Measurements from ENCODE around the gene HNRNPF. TPM values are rescaled to one million over a fixed set of nuclear protein-coding genes. Genes with fewer than 3 reads are reported as not detected.

HNRNPF gene
- total and polyA plus RNA-seq, 2 experiments from 2014 or later, result 106 to 172 TPM

DNA sequence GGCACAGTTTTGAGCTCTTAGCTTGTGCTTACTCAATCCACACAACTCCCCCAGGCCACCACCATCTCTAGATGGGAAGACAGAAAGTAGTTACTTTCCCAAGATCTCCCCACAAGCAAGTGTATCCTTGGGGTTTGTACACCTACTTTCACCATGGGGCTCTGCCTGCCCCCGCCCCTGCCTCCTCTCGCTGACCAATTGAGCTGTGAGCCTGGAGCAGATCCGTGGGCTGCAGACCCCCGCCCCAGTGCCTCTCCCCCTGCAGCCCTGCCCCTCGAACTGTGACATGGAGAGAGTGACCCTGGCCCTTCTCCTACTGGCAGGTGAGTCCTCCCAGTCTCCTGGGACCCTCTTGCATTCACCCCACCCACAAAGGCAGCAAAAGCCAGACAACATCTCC, 35.5 kb downstream of the HNRNPF start:
- in situ Hi-C loops (cut with MboI), result no loop called here
- no peaks in the 10 kb centered on the region for H3K4me1 ChIP-seq (ENCODE audit: insufficient read depth)
- H3K27me3 ChIP-seq (replicated peaks; ENCODE audit: insufficient read depth), result no peaks in the 10 kb centered on the region
- DNase-seq, result no peak
- WGBS, 2 experiments (ENCODE audit: low coverage in 1 of 2, low lambda C conversion rate in 2 of 2, missing lambda C conversion rate in 2 of 2), result 21 to 30% methylated on average over 2 to 5 of the region's 5 CpGs
- TF ChIP-seq EZH2 (IDR thresholded peaks at IDR 0.05; ENCODE audit: insufficient read depth, poor library complexity, severe bottlenecking), result no peak
- TF ChIP-seq EZH2phosphoT487 (IDR thresholded peaks at IDR 0.05; ENCODE audit: insufficient read depth, low read depth), result no peak
- no peak overlapping the region for H3K27ac ChIP-seq
- H3K9me3 ChIP-seq (ENCODE audit: low read depth), result no peaks in the 10 kb centered on the region
- H3K36me3 ChIP-seq (ENCODE audit: low read depth), result no peaks in the 10 kb centered on the region
- no peaks in the 10 kb centered on the region for H3K79me2 ChIP-seq (ENCODE audit: insufficient read depth)
- H4K20me1 ChIP-seq (ENCODE audit: insufficient read depth), result no peaks in the 10 kb centered on the region
- no peak overlapping the region for H2AFZ ChIP-seq
- no peak overlapping the region for H3K4me3 ChIP-seq
- H3K4me2 ChIP-seq (ENCODE audit: unreplicated experiment), result no peak overlapping the region
- no peaks in the 10 kb centered on the region for H3K9me2 ChIP-seq (ENCODE audit: insufficient read depth)
- H3K9ac ChIP-seq, result no peak overlapping the region
- H3F3A ChIP-seq (ENCODE audit: insufficient read depth), result no peaks in the 10 kb centered on the region

DNA sequence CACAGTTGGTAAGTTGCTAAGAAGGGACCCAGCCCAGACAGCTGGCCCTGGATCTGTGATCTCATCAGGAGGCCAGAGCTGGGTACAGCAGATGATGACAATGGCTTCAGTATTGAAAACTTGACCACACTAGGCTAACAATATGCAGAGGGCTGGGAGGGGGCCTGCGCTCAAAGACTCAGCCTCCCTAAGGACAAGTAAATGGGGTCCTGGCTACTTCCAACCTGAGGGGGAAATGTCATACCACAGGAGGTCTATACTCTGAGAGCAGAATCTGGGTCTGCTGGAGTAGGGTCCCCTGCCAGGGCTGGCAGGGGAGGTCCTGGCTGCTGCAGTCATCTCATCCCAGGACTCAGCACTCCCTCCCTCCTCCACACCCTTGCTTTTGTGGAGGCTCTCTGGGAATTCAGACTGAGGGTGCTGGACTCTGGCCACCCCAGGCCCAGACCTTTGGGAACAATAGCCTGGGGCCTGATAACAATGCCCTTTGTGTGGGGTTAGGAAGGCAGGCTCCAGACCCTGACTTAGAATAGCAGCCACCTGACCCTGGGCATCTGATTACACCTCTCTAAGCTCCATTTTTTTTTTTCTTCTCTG, 36.1 kb downstream of the HNRNPF start:
- no peaks in the 10 kb centered on the region for H3K9me3 ChIP-seq (ENCODE audit: low read depth)

DNA sequence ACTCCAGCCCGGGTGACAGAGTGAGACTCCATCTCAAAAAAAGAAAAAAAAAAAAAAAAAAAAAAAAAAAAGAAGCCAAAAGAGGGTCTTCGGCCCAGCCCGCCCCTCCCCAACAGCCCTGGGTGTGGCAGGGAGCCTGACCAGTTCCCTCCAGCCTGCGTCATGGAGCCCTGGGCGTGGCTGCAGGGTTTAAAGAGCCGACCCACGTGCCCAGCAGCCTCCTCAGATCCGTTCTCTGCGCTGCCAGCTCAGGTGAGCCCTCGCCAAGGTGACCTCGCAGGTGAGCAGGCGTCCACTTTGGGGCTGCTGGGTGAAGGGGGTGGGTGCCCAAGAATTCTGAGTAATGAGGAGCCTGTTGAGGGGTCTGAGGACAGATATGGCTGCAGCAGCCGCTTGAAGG, 37.6 kb downstream of the HNRNPF start, which contains the start of gene FXYD4:
FXYD4 (plus strand) TSS at position 219 of the 400 bp plus-strand sequence. CDS start 2,111 bp downstream, outside the sequence.
- no peaks in the 10 kb centered on the region for H3F3A ChIP-seq (ENCODE audit: insufficient read depth)
- no peaks in the 10 kb centered on the region for H4K20me1 ChIP-seq (ENCODE audit: insufficient read depth)
- no peaks in the 10 kb centered on the region for H3K9me3 ChIP-seq (ENCODE audit: low read depth)
- no peak within 1 kb of the TSS for H2AFZ ChIP-seq
- TF ChIP-seq EZH2phosphoT487 (IDR thresholded peaks at IDR 0.05; ENCODE audit: insufficient read depth, low read depth) (no peak), EZH2 (IDR thresholded peaks at IDR 0.05; ENCODE audit: insufficient read depth, poor library complexity, severe bottlenecking) (no peak)
- no peak within 1 kb of the TSS for H3K9ac ChIP-seq
- no peaks in the 10 kb centered on the region for H3K79me2 ChIP-seq (ENCODE audit: insufficient read depth)
- no peaks in the 10 kb centered on the region for H3K27me3 ChIP-seq (replicated peaks; ENCODE audit: insufficient read depth)
- H3K9me2 ChIP-seq (ENCODE audit: insufficient read depth), result no peaks in the 10 kb centered on the region
- no peaks in the 10 kb centered on the region for H3K4me1 ChIP-seq (ENCODE audit: insufficient read depth)
- no peak within 1 kb of the TSS for H3K4me3 ChIP-seq
- no peak within 1 kb of the TSS for H3K27ac ChIP-seq
- in situ Hi-C loops (cut with MboI), result no loop called here
- H3K36me3 ChIP-seq (ENCODE audit: low read depth), result no peaks in the 10 kb centered on the region
- no peak for DNase-seq
- WGBS, 2 experiments (ENCODE audit: low coverage in 1 of 2, low lambda C conversion rate in 2 of 2, missing lambda C conversion rate in 2 of 2), result 54 to 64% methylated on average over 9 to 13 of the region's 13 CpGs
- H3K4me2 ChIP-seq (ENCODE audit: unreplicated experiment), result no peak within 1 kb of the TSS

More for the DNA sequence above, 36.1 kb downstream of the HNRNPF start:
- Histone ChIP-seq H4K20me1 (ENCODE audit: insufficient read depth) (no peaks in the 10 kb centered on the region), H3K36me3 (ENCODE audit: low read depth) (no peaks in the 10 kb centered on the region), H3K9ac (no peak overlapping the region), H3F3A (ENCODE audit: insufficient read depth) (no peaks in the 10 kb centered on the region), H3K27ac (no peak overlapping the region), H3K4me2 (ENCODE audit: unreplicated experiment) (no peak overlapping the region), H3K79me2 (ENCODE audit: insufficient read depth) (no peaks in the 10 kb centered on the region), H3K9me2 (ENCODE audit: insufficient read depth) (no peaks in the 10 kb centered on the region), H3K4me3 (no peak overlapping the region), H3K4me1 (ENCODE audit: insufficient read depth) (no peaks in the 10 kb centered on the region), H3K27me3 (replicated peaks; ENCODE audit: insufficient read depth) (no peaks in the 10 kb centered on the region), H2AFZ (no peak overlapping the region)
- DNase-seq, result no peak
- WGBS, 2 experiments (ENCODE audit: low coverage in 1 of 2, low lambda C conversion rate in 2 of 2, missing lambda C conversion rate in 2 of 2), result 100% methylated on average over 1 of the region's 1 CpG
- TF ChIP-seq EZH2 (IDR thresholded peaks at IDR 0.05; ENCODE audit: insufficient read depth, poor library complexity, severe bottlenecking) (no peak), EZH2phosphoT487 (IDR thresholded peaks at IDR 0.05; ENCODE audit: insufficient read depth, low read depth) (no peak)
- in situ Hi-C loops (cut with MboI), result no loop called here

DNA sequence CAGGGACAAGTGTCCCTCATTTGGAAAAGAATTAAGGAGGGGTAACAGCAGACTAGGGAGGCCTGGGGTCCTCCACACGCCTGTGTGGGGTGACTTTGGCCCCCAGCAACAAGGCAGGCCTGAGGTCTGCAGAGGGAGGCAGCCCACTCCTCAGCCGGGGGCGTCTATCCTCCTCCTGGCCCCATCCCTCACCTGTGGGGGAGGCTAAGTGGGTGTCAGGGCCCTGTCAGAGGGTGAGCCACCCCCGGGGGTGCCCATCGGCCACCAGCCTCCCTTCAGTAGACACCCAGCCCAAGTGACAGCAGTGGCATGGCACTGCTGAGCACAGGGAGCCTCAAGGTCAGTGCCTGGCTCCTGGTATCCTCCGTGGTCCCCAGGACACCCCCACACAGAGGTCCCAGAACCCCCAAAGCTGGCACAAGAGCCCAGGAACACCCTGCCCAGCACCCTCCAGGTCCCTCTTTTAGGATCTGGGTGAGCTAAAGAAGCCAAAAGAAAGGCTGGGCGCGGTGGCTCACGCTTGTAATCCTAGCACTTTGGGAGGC, 38.2 kb downstream of the HNRNPF start:
- DNase-seq, result no peak
- no peaks in the 10 kb centered on the region for H3K9me3 ChIP-seq (ENCODE audit: low read depth)
- H3K9ac ChIP-seq, result no peak overlapping the region
- no peak overlapping the region for H3K4me2 ChIP-seq (ENCODE audit: unreplicated experiment)
- no peak overlapping the region for H3K4me3 ChIP-seq
- WGBS, 2 experiments (ENCODE audit: low coverage in 1 of 2, low lambda C conversion rate in 2 of 2, missing lambda C conversion rate in 2 of 2), result 57 to 59% methylated on average over 9 of the region's 9 CpGs
- no peaks in the 10 kb centered on the region for H3F3A ChIP-seq (ENCODE audit: insufficient read depth)
- H3K9me2 ChIP-seq (ENCODE audit: insufficient read depth), result no peaks in the 10 kb centered on the region
- H3K27me3 ChIP-seq (replicated peaks; ENCODE audit: insufficient read depth), result no peaks in the 10 kb centered on the region
- TF ChIP-seq EZH2phosphoT487 (IDR thresholded peaks at IDR 0.05; ENCODE audit: insufficient read depth, low read depth), result no peak
- TF ChIP-seq EZH2 (IDR thresholded peaks at IDR 0.05; ENCODE audit: insufficient read depth, poor library complexity, severe bottlenecking), result no peak
- no peaks in the 10 kb centered on the region for H3K36me3 ChIP-seq (ENCODE audit: low read depth)
- no peaks in the 10 kb centered on the region for H3K79me2 ChIP-seq (ENCODE audit: insufficient read depth)
- no peak overlapping the region for H3K27ac ChIP-seq
- in situ Hi-C loops (cut with MboI), result no loop called here
- H4K20me1 ChIP-seq (ENCODE audit: insufficient read depth), result no peaks in the 10 kb centered on the region
- no peaks in the 10 kb centered on the region for H3K4me1 ChIP-seq (ENCODE audit: insufficient read depth)
- no peak overlapping the region for H2AFZ ChIP-seq
